OCI-LY3 (cell line): ENCODE measurements around the gene TCF12.

Experiments used
- EZH2phosphoT487 ChIP-seq: fragments of 200-600 bp; shearing (Covaris generic); IDR thresholded peaks from 2 replicates; pipeline ENCODE4 v1.6.1; 2018; ENCODE audit warnings: antibody characterized with exemption, mixed run types, low read depth
- TF ChIP-seq, protein P1 (sequence below): fragments of 200-600, 300-600 bp; sonication (generic); IDR thresholded peaks from 2 replicates; pipeline ENCODE4 v1.5.1; 2014; ENCODE audit warnings: antibody characterized with exemption, low read length, low read depth

DNA sequence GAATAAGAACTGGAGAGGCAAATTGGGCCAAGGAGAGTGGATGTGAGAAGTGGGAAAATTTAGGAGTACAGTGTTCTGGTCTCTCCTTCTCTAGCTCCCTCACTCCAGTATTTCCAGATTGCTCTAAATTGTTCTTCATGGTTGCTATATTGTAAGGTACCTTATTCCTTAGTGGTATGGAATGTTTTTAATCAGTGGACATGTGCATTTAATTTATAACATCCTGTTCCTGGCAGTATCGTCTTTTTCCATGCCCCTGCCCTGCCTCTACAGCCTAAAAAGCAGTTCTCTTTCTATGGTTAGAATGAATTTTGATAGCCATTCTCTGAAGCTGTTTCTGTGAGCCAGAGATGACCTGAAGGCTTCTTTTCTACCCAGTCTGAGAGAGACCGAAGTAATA is 180.5 kb downstream of the TCF12 start:
- TF ChIP-seq, protein P1, sequence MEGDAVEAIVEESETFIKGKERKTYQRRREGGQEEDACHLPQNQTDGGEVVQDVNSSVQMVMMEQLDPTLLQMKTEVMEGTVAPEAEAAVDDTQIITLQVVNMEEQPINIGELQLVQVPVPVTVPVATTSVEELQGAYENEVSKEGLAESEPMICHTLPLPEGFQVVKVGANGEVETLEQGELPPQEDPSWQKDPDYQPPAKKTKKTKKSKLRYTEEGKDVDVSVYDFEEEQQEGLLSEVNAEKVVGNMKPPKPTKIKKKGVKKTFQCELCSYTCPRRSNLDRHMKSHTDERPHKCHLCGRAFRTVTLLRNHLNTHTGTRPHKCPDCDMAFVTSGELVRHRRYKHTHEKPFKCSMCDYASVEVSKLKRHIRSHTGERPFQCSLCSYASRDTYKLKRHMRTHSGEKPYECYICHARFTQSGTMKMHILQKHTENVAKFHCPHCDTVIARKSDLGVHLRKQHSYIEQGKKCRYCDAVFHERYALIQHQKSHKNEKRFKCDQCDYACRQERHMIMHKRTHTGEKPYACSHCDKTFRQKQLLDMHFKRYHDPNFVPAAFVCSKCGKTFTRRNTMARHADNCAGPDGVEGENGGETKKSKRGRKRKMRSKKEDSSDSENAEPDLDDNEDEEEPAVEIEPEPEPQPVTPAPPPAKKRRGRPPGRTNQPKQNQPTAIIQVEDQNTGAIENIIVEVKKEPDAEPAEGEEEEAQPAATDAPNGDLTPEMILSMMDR, result no peak
- TF ChIP-seq EZH2phosphoT487, result no peak
